H9 (cell line): ENCODE measurements around the gene SSB. TPM values are rescaled to one million over a fixed set of nuclear protein-coding genes. Genes with fewer than 3 reads are reported as not detected.

Source experiments
- DNase-seq: peaks from one replicate; pipeline ENCODE4 v3.0.0-alpha.2; 2017
- H2AFZ ChIP-seq: one replicate; pipeline ENCODE4 v1.6.1; 2013; ENCODE audit warnings: mild to moderate bottlenecking, low read length, control low read depth, moderate library complexity
- H2AK5ac ChIP-seq: 2 replicates; pipeline ENCODE4 v1.6.1; 2013; ENCODE audit warnings: low read length, control low read depth, mixed read lengths; ENCODE audit not compliant: insufficient read length
- H2BK120ac ChIP-seq: one replicate; pipeline ENCODE4 v1.6.1; 2013; ENCODE audit warnings: low read depth, mild to moderate bottlenecking, low read length, control low read depth, inconsistent platforms; ENCODE audit not compliant: poor library complexity, severe bottlenecking
- H2BK12ac ChIP-seq: 2 replicates; pipeline ENCODE4 v1.6.1; 2013; ENCODE audit warnings: low read length, control low read depth, mixed read lengths, low read depth; ENCODE audit not compliant: insufficient read length
- H2BK15ac ChIP-seq: 2 replicates; pipeline ENCODE4 v1.6.1; 2013; ENCODE audit warnings: low read depth, low read length, control low read depth
- H2BK20ac ChIP-seq: one replicate; pipeline ENCODE4 v1.6.1; 2013; ENCODE audit warnings: low read depth, mild to moderate bottlenecking, low read length, control low read depth, inconsistent platforms; ENCODE audit not compliant: poor library complexity, severe bottlenecking
- H2BK5ac ChIP-seq: 2 replicates; pipeline ENCODE4 v1.6.1; 2013; ENCODE audit warnings: low read length, control low read depth, mixed read lengths; ENCODE audit not compliant: insufficient read length
- H3K14ac ChIP-seq: 2 replicates; pipeline ENCODE4 v1.6.1; 2013; ENCODE audit warnings: low read length, control low read depth; ENCODE audit not compliant: insufficient read depth
- H3K18ac ChIP-seq: 2 replicates; pipeline ENCODE4 v1.6.1; 2013; ENCODE audit warnings: low read depth, mild to moderate bottlenecking, mixed read lengths, low read length, control low read depth; ENCODE audit not compliant: insufficient read length
- H3K23ac ChIP-seq: 2 replicates; pipeline ENCODE4 v1.6.1; 2013; ENCODE audit warnings: low read length, control low read depth, mixed read lengths, low read depth; ENCODE audit not compliant: insufficient read length
- H3K23me2 ChIP-seq: 2 replicates; pipeline ENCODE4 v1.6.1; 2013; ENCODE audit warnings: low read depth, mild to moderate bottlenecking, mixed read lengths, low read length, control low read depth; ENCODE audit not compliant: insufficient read length, poor library complexity, severe bottlenecking
- H3K27ac ChIP-seq: 2 replicates; pipeline ENCODE4 v1.5.1; 2013; ENCODE audit warnings: low read length, control low read depth, mixed read lengths, low read depth; ENCODE audit not compliant: insufficient read length
- H3K27me3 ChIP-seq: 2 replicates; pipeline ENCODE4 v1.6.1; 2013; ENCODE audit warnings: low read length, control low read depth, inconsistent platforms; ENCODE audit not compliant: insufficient read depth
- H3K4ac ChIP-seq: 2 replicates; pipeline ENCODE4 v1.6.1; 2013; ENCODE audit warnings: low read depth, mild to moderate bottlenecking, control low read depth, inconsistent platforms, low read length, moderate library complexity
- H3K4me1 ChIP-seq: 2 replicates; pipeline ENCODE4 v1.6.1; 2013; ENCODE audit warnings: low read length, control low read depth, inconsistent platforms; ENCODE audit not compliant: insufficient read depth
- H3K4me2 ChIP-seq: 2 replicates; pipeline ENCODE4 v1.6.1; 2013; ENCODE audit warnings: low read length, control low read depth, mixed read lengths; ENCODE audit not compliant: insufficient read length, insufficient read depth
- H3K56ac ChIP-seq: 2 replicates; pipeline ENCODE4 v1.6.1; 2013; ENCODE audit warnings: low read depth, mild to moderate bottlenecking, mixed read lengths, low read length, control low read depth; ENCODE audit not compliant: insufficient read length
- H3K79me1 ChIP-seq: 2 replicates; pipeline ENCODE4 v1.6.1; 2013; ENCODE audit warnings: low read depth, mild to moderate bottlenecking, moderate library complexity, low read length, control low read depth, inconsistent platforms; ENCODE audit not compliant: insufficient read depth, poor library complexity, severe bottlenecking
- H3K79me2 ChIP-seq: 2 replicates; pipeline ENCODE4 v1.6.1; 2013; ENCODE audit warnings: low read length, control low read depth, inconsistent platforms; ENCODE audit not compliant: insufficient read depth
- H3K9ac ChIP-seq: 2 replicates; pipeline ENCODE4 v1.6.1; 2013; ENCODE audit warnings: low read length, control low read depth, mixed read lengths; ENCODE audit not compliant: insufficient read length; ENCODE audit errors: extremely low read depth
- H3K9me3 ChIP-seq: one replicate; pipeline ENCODE4 v1.6.1; 2013; ENCODE audit warnings: low read depth, low read length, inconsistent platforms; ENCODE audit not compliant: control insufficient read depth
- H3T11ph ChIP-seq: one replicate; pipeline ENCODE4 v1.6.1; 2013; ENCODE audit warnings: mild to moderate bottlenecking, low read length, control low read depth, inconsistent platforms
- H4K20me1 ChIP-seq: one replicate; pipeline ENCODE4 v1.6.1; 2013; ENCODE audit not compliant: control insufficient read depth, insufficient read length, insufficient read depth
- H4K5ac ChIP-seq: 2 replicates; pipeline ENCODE4 v1.6.1; 2013; ENCODE audit warnings: low read depth, mild to moderate bottlenecking, mixed read lengths, low read length, control low read depth; ENCODE audit not compliant: insufficient read length
- H4K8ac ChIP-seq: replicated peaks from 2 replicates; pipeline ENCODE4 v1.6.1; 2013; ENCODE audit warnings: low read length, control low read depth, mixed read lengths, low read depth; ENCODE audit not compliant: insufficient read length
- H4K91ac ChIP-seq: 2 replicates; pipeline ENCODE4 v1.6.1; 2013; ENCODE audit warnings: low read depth, mild to moderate bottlenecking, moderate library complexity, mixed read lengths, low read length, control low read depth; ENCODE audit not compliant: insufficient read length
- H3K27ac Mint-ChIP-seq, 3 experiments: 2 replicates in 2 of 3; 3 replicates in 1 of 3; pipeline ENCODE4 v1.8.0; 2020 to 2021; ENCODE audit warnings: mixed read lengths in 3 of 3, mild to moderate bottlenecking in 1 of 3, moderate library complexity in 1 of 3
- H3K27me3 Mint-ChIP-seq: 2 replicates; pipeline ENCODE4 v1.8.0; 2021; ENCODE audit warnings: low read depth, mild to moderate bottlenecking, moderate library complexity, mixed read lengths
- H3K36me3 Mint-ChIP-seq, 3 experiments: 2 replicates in 2 of 3; 3 replicates in 1 of 3; pipeline ENCODE4 v1.8.0; 2020 to 2021; ENCODE audit warnings: low read depth in 3 of 3, mixed read lengths in 3 of 3; ENCODE audit not compliant: insufficient read depth in 1 of 3
- H3K4me1 Mint-ChIP-seq, 2 experiments: 2 replicates each; pipeline ENCODE4 v1.8.0; 2020; ENCODE audit warnings: mixed read lengths in 2 of 2
- H3K4me3 Mint-ChIP-seq, 2 experiments: 2 replicates in 1 of 2; 3 replicates in 1 of 2; pipeline ENCODE4 v1.8.0; 2020 to 2021; ENCODE audit warnings: mild to moderate bottlenecking in 2 of 2, mixed read lengths in 2 of 2, moderate library complexity in 1 of 2
- H3K9me3 Mint-ChIP-seq, 2 experiments: 2 replicates in 1 of 2; 3 replicates in 1 of 2; pipeline ENCODE4 v1.8.0; 2020; ENCODE audit warnings: mild to moderate bottlenecking in 2 of 2, mixed read lengths in 2 of 2, moderate library complexity in 1 of 2
- CTCF ChIP-seq: fragments of 200-600 bp; sonication (generic); conservative IDR thresholded peaks from 3 replicates; pipeline ENCODE4 v1.8.0; 2021; ENCODE audit warnings: antibody characterized with exemption, mild to moderate bottlenecking
- WGBS: extraction: QIAGEN DNeasy Blood & Tissue Kit; methylation state at CpG from one replicate; pipeline ENCODE4 v1.1.7; 2013; ENCODE audit warnings: missing lambda C conversion rate, low lambda C conversion rate, mixed read lengths; ENCODE audit not compliant: insufficient read length; ENCODE audit errors: extremely low coverage; 5-methylcytosine and 5-hydroxymethylcytosine counted together
- total RNA-seq: library from RNA; stranded (reverse); gene quantifications from 2 replicates; pipeline ENCODE4 v1.2.1, GENCODE V29; 2021

Gene SSB
- total RNA-seq, 1 experiment from 2014 or later, result 248 TPM

- H3K27ac ChIP-seq, result no peak overlapping the region
- no peak overlapping the region for H2BK15ac ChIP-seq
Observed at GRCh38 chr2:169803480-169803879, 4.8 kb downstream of the SSB start.

More at GRCh38 chr2:169803480-169803879, 4.8 kb downstream of the SSB start:
- no peak overlapping the region for H3K56ac ChIP-seq
- peaks cover 16% of the 10 kb centered on the region for H3K79me1 ChIP-seq
- no peaks in the 10 kb centered on the region for H3K27me3 ChIP-seq
- peaks cover 11% of the 10 kb centered on the region; the same call in 1 of the 2 replicates for H3K79me2 ChIP-seq
- no peak overlapping the region for H3K23ac ChIP-seq
- H4K5ac ChIP-seq, result no peak overlapping the region
- Mint-ChIP-seq H3K4me1 (peaks cover 6 to 19% of the 10 kb centered on the region in 2 experiments), H3K36me3 (peaks cover 43 to 66% (median 63%) of the 10 kb centered on the region in 3 experiments; a peak in 6 of 7 replicates), H3K27ac (no peak overlapping the region), H3K4me3 (no peak overlapping the region), H3K9me3 (no peaks in the 10 kb centered on the region), H3K27me3 (no peaks in the 10 kb centered on the region)
- no peak overlapping the region for H2AK5ac ChIP-seq
- no peaks in the 10 kb centered on the region for H3K9me3 ChIP-seq
- H2BK120ac ChIP-seq, result no peak overlapping the region
- H2AFZ ChIP-seq, result no peak overlapping the region
- H2BK12ac ChIP-seq, result no peak overlapping the region
- H3K4me2 ChIP-seq, result no peak overlapping the region
- no peak overlapping the region for H4K8ac ChIP-seq
- no peaks in the 10 kb centered on the region for H3K4me1 ChIP-seq
- no peak for TF ChIP-seq CTCF
- H4K91ac ChIP-seq, result no peak overlapping the region
- H3K9ac ChIP-seq, result no peak overlapping the region
- no peak overlapping the region for H2BK20ac ChIP-seq
- WGBS, result no CpG with 5 or more reads among the region's 9 CpGs
- H2BK5ac ChIP-seq, result no peak overlapping the region
- H4K20me1 ChIP-seq, result no peaks in the 10 kb centered on the region
- DNase-seq, result no peak
- no peak overlapping the region for H3K4ac ChIP-seq
- H3K14ac ChIP-seq, result no peak overlapping the region
- no peak overlapping the region for H3T11ph ChIP-seq
- no peak overlapping the region for H3K18ac ChIP-seq
- H3K23me2 ChIP-seq, result peaks cover 3% of the 10 kb centered on the region
